WTC11 (cell line): ENCODE data around the gene NEK11. TPM values are rescaled to one million over a fixed set of nuclear protein-coding genes. Genes with fewer than 3 reads are reported as not detected.

Source experiments
- ATAC-seq: fragments of 200-7000 bp; cut with Tn5 transposase; 2 replicates; pipeline ENCODE4 v1.10.0; 2021; ENCODE audit warnings: mild to moderate bottlenecking, moderate library complexity
- CTCF ChIA-PET: fragments of 300-600 bp; sonication (Branson Sonifier 250); formaldehyde crosslinking; loops from one replicate; lab custom pipeline; 2021; ENCODE audit warnings: antibody characterized with exemption; lab: Charles Lee
- POLR2A ChIA-PET: fragments of 350-600 bp; sonication (Branson Sonifier 250); formaldehyde crosslinking; loops from one replicate; lab custom pipeline; 2021; ENCODE audit warnings: antibody characterized with exemption; lab: Charles Lee
- DNase-seq: peaks from one replicate; pipeline ENCODE4 v3.0.0; 2021; ENCODE audit warnings: low spot score
- H3K27ac Mint-ChIP-seq: 2 replicates; pipeline ENCODE4 v1.8.0; 2021; ENCODE audit warnings: mixed read lengths
- H3K27me3 Mint-ChIP-seq: 2 replicates; pipeline ENCODE4 v1.8.0; 2021; ENCODE audit warnings: low read depth, mild to moderate bottlenecking, moderate library complexity, mixed read lengths
- H3K36me3 Mint-ChIP-seq: 2 replicates; pipeline ENCODE4 v1.8.0; 2021; ENCODE audit warnings: mixed read lengths
- H3K4me1 Mint-ChIP-seq: 2 replicates; pipeline ENCODE4 v1.8.0; 2022; ENCODE audit warnings: mixed read lengths
- H3K4me3 Mint-ChIP-seq: 2 replicates; pipeline ENCODE4 v1.8.0; 2021; ENCODE audit warnings: mild to moderate bottlenecking, moderate library complexity, mixed read lengths
- H3K9me3 Mint-ChIP-seq: 2 replicates; pipeline ENCODE4 v1.8.0; 2021; ENCODE audit warnings: mixed read lengths
- CREM ChIP-seq: sonication (generic); formaldehyde crosslinking; IDR thresholded peaks from 2 replicates; pipeline ENCODE4 v1.8.1; 2022; ENCODE audit warnings: mild to moderate bottlenecking, missing genetic modification reagents, moderate library complexity
- EMX1 ChIP-seq: fragments of 250-450 bp; sonication (Bioruptor Pico); IDR thresholded peaks from 2 replicates; pipeline ENCODE4 v1.8.0; 2021; ENCODE audit warnings: mild to moderate bottlenecking
- MYBL2 ChIP-seq: sonication (generic); formaldehyde crosslinking; IDR thresholded peaks from 2 replicates; pipeline ENCODE4 v1.8.1; 2023; ENCODE audit warnings: mild to moderate bottlenecking, moderate library complexity, missing genetic modification reagents
- ZNF416 ChIP-seq: fragments of 250-450 bp; sonication (Bioruptor Pico); IDR thresholded peaks from 2 replicates; pipeline ENCODE4 v1.9.0; 2021; ENCODE audit warnings: mild to moderate bottlenecking, inconsistent platforms
- total RNA-seq: library from RNA; stranded (reverse); gene quantifications from 3 replicates; pipeline ENCODE4 v1.2.3, GENCODE V29; 2021
- TF ChIP-seq, protein P1 (sequence below): sonication (generic); formaldehyde crosslinking; conservative IDR thresholded peaks from 2 replicates; pipeline ENCODE4 v1.8.1; 2023; ENCODE audit warnings: mild to moderate bottlenecking, low read depth, missing genetic modification reagents, moderate library complexity
- TF ChIP-seq, protein P2 (sequence below): sonication (generic); formaldehyde crosslinking; IDR thresholded peaks from 2 replicates; pipeline ENCODE4 v1.8.1; 2023; ENCODE audit warnings: mild to moderate bottlenecking, missing genetic modification reagents, moderate library complexity
- TF ChIP-seq, protein P3 (sequence below): sonication (generic); formaldehyde crosslinking; IDR thresholded peaks from 2 replicates; pipeline ENCODE4 v1.8.1; 2022; ENCODE audit warnings: low read depth, mild to moderate bottlenecking, moderate library complexity, missing genetic modification reagents, borderline replicate concordance
- TF ChIP-seq, protein P4 (sequence below): fragments of 250-450 bp; sonication (Bioruptor Pico); IDR thresholded peaks from 2 replicates; pipeline ENCODE4 v1.9.0; 2021; ENCODE audit warnings: moderate library complexity, mild to moderate bottlenecking, inconsistent platforms, borderline replicate concordance
- TF ChIP-seq, protein P5 (sequence below): fragments of 250-450 bp; sonication (Bioruptor Pico); conservative IDR thresholded peaks from 2 replicates; pipeline ENCODE4 v1.9.0; 2021; ENCODE audit warnings: mild to moderate bottlenecking
- TF ChIP-seq, protein P6 (sequence below): fragments of 250-450 bp; sonication (Bioruptor Pico); IDR thresholded peaks from 2 replicates; pipeline ENCODE4 v1.9.0; 2021; ENCODE audit warnings: mild to moderate bottlenecking
- TF ChIP-seq, protein P7 (sequence below): fragments of 250-450 bp; sonication (Bioruptor Pico); IDR thresholded peaks from 2 replicates; pipeline ENCODE4 v1.9.0; 2021; ENCODE audit warnings: mild to moderate bottlenecking
- TF ChIP-seq, protein P8 (sequence below): fragments of 200-600 bp; IDR thresholded peaks from 2 replicates; pipeline ENCODE4 v1.8.0; 2022; ENCODE audit warnings: antibody characterized with exemption
- TF ChIP-seq, protein P9 (sequence below): sonication (generic); formaldehyde crosslinking; IDR thresholded peaks from 2 replicates; pipeline ENCODE4 v1.8.1; 2023; ENCODE audit warnings: mild to moderate bottlenecking, missing genetic modification reagents, borderline replicate concordance

NEK11 gene
- total RNA-seq, 1 experiment from 2014 or later = 1.6 TPM

DNA sequence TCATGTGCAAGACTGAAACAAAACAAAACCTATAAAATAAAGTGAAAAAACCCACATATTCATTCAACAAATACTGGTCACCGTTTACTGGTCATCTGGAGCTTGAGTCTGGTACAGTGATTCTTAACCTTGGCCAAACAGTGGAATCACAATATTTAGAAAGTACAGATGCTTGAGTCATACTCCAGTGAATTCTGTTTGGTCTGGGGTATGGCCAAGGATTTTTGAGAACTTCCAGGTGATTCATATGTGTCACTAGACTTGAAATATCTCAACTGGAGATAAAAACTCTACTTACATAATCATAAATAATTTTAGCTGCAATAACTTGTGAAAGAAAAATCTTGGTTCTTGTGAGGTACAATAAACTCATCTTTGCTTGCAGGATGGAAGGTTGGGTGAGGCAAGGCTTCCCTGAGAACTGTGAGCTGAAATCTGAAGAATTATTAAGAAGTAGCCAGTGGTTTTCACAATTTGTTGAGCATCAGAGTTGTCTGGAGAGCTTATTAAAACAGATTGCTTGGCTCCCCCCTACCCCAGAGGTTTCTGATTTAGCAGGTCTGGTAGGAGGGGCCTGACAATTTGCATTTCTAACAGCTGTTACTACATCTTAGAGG, 9.6 kb downstream of the NEK11 start (continued):
- TF ChIP-seq, protein P1, sequence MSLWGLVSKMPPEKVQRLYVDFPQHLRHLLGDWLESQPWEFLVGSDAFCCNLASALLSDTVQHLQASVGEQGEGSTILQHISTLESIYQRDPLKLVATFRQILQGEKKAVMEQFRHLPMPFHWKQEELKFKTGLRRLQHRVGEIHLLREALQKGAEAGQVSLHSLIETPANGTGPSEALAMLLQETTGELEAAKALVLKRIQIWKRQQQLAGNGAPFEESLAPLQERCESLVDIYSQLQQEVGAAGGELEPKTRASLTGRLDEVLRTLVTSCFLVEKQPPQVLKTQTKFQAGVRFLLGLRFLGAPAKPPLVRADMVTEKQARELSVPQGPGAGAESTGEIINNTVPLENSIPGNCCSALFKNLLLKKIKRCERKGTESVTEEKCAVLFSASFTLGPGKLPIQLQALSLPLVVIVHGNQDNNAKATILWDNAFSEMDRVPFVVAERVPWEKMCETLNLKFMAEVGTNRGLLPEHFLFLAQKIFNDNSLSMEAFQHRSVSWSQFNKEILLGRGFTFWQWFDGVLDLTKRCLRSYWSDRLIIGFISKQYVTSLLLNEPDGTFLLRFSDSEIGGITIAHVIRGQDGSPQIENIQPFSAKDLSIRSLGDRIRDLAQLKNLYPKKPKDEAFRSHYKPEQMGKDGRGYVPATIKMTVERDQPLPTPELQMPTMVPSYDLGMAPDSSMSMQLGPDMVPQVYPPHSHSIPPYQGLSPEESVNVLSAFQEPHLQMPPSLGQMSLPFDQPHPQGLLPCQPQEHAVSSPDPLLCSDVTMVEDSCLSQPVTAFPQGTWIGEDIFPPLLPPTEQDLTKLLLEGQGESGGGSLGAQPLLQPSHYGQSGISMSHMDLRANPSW (CRISPR knock-in tag) = no peak
- TF ChIP-seq, protein P2, sequence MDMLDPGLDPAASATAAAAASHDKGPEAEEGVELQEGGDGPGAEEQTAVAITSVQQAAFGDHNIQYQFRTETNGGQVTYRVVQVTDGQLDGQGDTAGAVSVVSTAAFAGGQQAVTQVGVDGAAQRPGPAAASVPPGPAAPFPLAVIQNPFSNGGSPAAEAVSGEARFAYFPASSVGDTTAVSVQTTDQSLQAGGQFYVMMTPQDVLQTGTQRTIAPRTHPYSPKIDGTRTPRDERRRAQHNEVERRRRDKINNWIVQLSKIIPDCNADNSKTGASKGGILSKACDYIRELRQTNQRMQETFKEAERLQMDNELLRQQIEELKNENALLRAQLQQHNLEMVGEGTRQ (CRISPR knock-in tag) = no peak
- TF ChIP-seq, protein P3, sequence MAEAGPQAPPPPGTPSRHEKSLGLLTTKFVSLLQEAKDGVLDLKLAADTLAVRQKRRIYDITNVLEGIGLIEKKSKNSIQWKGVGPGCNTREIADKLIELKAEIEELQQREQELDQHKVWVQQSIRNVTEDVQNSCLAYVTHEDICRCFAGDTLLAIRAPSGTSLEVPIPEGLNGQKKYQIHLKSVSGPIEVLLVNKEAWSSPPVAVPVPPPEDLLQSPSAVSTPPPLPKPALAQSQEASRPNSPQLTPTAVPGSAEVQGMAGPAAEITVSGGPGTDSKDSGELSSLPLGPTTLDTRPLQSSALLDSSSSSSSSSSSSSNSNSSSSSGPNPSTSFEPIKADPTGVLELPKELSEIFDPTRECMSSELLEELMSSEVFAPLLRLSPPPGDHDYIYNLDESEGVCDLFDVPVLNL (CRISPR knock-in tag) = no peak
- TF ChIP-seq, protein P4, sequence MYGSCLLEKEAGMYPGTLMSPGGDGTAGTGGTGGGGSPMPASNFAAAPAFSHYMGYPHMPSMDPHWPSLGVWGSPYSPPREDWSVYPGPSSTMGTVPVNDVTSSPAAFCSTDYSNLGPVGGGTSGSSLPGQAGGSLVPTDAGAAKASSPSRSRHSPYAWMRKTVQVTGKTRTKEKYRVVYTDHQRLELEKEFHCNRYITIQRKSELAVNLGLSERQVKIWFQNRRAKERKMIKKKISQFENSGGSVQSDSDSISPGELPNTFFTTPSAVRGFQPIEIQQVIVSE (CRISPR knock-in tag) = no peak
- TF ChIP-seq, protein P5, sequence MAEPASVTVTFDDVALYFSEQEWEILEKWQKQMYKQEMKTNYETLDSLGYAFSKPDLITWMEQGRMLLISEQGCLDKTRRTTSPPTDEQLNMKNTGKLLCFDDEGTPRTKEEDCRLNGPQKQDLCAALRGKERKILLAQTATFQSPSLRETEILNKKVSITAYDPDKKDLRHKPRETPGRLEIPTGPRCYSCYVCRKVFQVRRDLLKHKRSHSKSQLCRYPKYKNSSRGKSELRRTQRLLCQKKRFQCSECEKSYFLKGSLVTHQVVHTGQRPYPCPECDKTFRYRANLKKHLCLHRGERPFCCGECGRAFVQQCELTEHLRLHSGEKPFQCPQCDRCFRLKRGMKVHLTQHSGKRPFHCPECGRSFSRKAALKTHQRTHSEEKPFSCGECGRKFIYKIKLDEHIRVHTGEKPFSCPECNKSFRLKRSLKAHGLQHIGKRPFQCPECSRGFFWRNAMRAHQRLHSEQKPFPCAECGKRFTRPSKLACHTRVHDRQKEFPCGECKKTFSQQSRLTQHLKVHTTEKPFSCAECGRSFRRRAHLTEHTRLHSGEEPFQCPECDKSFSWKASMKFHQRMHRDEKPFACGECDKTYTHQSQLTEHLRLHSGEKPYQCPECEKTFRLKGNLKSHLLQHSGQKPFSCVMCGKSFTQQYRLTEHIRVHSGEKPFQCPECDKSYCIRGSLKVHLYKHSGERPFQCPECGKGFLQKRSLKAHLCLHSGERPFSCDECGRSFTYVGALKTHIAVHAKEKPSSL = no peak

DNA sequence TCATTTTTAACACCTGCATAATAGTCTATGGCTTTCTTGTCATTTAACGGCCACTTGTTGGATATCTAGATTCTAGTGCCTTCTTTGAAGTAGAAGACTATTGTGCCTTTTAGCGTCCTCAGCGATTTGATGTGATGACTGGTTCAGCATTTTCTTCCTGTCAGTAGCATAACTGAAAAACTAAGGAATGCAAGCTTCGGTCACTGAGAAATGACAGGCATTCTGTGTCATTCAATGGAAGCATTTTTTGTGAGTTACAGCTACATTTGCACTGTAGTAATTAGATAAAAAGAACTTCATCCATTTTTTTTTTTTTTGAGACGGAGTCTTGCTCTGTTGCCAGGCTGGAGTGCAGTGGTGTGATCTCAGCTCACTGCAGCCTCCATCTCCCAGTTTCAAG, 10.3 kb downstream of the NEK11 start:
- H3K36me3 Mint-ChIP-seq = no peaks in the 10 kb centered on the region; the same call in 1 of the 2 replicates
- TF ChIP-seq, protein P1 (CRISPR knock-in tag) = no peak
- no peak for TF ChIP-seq MYBL2 (CRISPR knock-in tag)
- TF ChIP-seq, protein P6, sequence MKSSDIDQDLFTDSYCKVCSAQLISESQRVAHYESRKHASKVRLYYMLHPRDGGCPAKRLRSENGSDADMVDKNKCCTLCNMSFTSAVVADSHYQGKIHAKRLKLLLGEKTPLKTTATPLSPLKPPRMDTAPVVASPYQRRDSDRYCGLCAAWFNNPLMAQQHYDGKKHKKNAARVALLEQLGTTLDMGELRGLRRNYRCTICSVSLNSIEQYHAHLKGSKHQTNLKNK (CRISPR knock-in tag) = no peak
- TF ChIP-seq, protein P7, sequence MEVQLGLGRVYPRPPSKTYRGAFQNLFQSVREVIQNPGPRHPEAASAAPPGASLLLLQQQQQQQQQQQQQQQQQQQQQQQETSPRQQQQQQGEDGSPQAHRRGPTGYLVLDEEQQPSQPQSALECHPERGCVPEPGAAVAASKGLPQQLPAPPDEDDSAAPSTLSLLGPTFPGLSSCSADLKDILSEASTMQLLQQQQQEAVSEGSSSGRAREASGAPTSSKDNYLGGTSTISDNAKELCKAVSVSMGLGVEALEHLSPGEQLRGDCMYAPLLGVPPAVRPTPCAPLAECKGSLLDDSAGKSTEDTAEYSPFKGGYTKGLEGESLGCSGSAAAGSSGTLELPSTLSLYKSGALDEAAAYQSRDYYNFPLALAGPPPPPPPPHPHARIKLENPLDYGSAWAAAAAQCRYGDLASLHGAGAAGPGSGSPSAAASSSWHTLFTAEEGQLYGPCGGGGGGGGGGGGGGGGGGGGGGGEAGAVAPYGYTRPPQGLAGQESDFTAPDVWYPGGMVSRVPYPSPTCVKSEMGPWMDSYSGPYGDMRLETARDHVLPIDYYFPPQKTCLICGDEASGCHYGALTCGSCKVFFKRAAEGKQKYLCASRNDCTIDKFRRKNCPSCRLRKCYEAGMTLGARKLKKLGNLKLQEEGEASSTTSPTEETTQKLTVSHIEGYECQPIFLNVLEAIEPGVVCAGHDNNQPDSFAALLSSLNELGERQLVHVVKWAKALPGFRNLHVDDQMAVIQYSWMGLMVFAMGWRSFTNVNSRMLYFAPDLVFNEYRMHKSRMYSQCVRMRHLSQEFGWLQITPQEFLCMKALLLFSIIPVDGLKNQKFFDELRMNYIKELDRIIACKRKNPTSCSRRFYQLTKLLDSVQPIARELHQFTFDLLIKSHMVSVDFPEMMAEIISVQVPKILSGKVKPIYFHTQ (CRISPR knock-in tag) = no peak
- no peak for TF ChIP-seq CREM (CRISPR knock-in tag)
- TF ChIP-seq, protein P8, sequence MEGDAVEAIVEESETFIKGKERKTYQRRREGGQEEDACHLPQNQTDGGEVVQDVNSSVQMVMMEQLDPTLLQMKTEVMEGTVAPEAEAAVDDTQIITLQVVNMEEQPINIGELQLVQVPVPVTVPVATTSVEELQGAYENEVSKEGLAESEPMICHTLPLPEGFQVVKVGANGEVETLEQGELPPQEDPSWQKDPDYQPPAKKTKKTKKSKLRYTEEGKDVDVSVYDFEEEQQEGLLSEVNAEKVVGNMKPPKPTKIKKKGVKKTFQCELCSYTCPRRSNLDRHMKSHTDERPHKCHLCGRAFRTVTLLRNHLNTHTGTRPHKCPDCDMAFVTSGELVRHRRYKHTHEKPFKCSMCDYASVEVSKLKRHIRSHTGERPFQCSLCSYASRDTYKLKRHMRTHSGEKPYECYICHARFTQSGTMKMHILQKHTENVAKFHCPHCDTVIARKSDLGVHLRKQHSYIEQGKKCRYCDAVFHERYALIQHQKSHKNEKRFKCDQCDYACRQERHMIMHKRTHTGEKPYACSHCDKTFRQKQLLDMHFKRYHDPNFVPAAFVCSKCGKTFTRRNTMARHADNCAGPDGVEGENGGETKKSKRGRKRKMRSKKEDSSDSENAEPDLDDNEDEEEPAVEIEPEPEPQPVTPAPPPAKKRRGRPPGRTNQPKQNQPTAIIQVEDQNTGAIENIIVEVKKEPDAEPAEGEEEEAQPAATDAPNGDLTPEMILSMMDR = no peak
- TF ChIP-seq, protein P9, sequence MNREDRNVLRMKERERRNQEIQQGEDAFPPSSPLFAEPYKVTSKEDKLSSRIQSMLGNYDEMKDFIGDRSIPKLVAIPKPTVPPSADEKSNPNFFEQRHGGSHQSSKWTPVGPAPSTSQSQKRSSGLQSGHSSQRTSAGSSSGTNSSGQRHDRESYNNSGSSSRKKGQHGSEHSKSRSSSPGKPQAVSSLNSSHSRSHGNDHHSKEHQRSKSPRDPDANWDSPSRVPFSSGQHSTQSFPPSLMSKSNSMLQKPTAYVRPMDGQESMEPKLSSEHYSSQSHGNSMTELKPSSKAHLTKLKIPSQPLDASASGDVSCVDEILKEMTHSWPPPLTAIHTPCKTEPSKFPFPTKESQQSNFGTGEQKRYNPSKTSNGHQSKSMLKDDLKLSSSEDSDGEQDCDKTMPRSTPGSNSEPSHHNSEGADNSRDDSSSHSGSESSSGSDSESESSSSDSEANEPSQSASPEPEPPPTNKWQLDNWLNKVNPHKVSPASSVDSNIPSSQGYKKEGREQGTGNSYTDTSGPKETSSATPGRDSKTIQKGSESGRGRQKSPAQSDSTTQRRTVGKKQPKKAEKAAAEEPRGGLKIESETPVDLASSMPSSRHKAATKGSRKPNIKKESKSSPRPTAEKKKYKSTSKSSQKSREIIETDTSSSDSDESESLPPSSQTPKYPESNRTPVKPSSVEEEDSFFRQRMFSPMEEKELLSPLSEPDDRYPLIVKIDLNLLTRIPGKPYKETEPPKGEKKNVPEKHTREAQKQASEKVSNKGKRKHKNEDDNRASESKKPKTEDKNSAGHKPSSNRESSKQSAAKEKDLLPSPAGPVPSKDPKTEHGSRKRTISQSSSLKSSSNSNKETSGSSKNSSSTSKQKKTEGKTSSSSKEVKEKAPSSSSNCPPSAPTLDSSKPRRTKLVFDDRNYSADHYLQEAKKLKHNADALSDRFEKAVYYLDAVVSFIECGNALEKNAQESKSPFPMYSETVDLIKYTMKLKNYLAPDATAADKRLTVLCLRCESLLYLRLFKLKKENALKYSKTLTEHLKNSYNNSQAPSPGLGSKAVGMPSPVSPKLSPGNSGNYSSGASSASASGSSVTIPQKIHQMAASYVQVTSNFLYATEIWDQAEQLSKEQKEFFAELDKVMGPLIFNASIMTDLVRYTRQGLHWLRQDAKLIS (CRISPR knock-in tag) = no peak
- no peak for TF ChIP-seq EMX1 (CRISPR knock-in tag)
- no peak for TF ChIP-seq ZNF416

More for the DNA sequence above, 10.3 kb downstream of the NEK11 start:
- Mint-ChIP-seq H3K27ac (no peak overlapping the region), H3K4me3 (no peak overlapping the region), H3K4me1 (peaks cover 16% of the 10 kb centered on the region), H3K9me3 (no peaks in the 10 kb centered on the region), H3K27me3 (no peaks in the 10 kb centered on the region)
- CTCF ChIA-PET = interaction anchor here (0.8 kb wide), 1 partner anchor 11 kb away, joined by 3 read pairs; no protein-coding TSS in a partner anchor
- no peak for ATAC-seq
- POLR2A ChIA-PET = interaction anchor here (0.7 kb wide), 1 partner anchor 344 kb away, joined by 3 read pairs; no protein-coding TSS in a partner anchor
- no peak for DNase-seq
